B cell (primary cell): ENCODE results near the gene AK1. TPM values are rescaled to one million over a fixed set of nuclear protein-coding genes. Genes with fewer than 3 reads are reported as not detected.

Experiments
- ATAC-seq: fragments of 200-7000 bp; cut with Tn5 transposase; one replicate; pipeline ENCODE4 v1.10.0; 2021; ENCODE audit warnings: low read depth, mild to moderate bottlenecking, moderate number of reproducible peaks, moderate library complexity
- CTCF ChIA-PET: fragments of 350-600 bp; sonication (Branson Sonifier 250); formaldehyde crosslinking; loops from one replicate; lab custom pipeline; 2021; ENCODE audit warnings: antibody characterized with exemption, inconsistent platforms; lab: Charles Lee
- POLR2A ChIA-PET: fragments of 350-600 bp; sonication (Branson Sonifier 250); formaldehyde crosslinking; loops from one replicate; lab custom pipeline; 2021; ENCODE audit warnings: antibody characterized with exemption; lab: Charles Lee
- DNase-seq: peaks from one replicate; pipeline ENCODE4 v3.0.0; 2013
- H2AFZ ChIP-seq: 2 replicates; pipeline ENCODE4 v1.6.1; 2012; ENCODE audit warnings: mild to moderate bottlenecking, low read depth, low read length; ENCODE audit not compliant: insufficient read depth, poor library complexity, severe bottlenecking
- H3K27ac ChIP-seq, 2 donors: 1 replicate in 1 of 2; 2 replicates in 1 of 2; pipeline ENCODE4 v1.5.1; 2012 to 2013; ENCODE audit warnings: low read length in 2 of 2, mild to moderate bottlenecking in 2 of 2, moderate library complexity in 1 of 2
- H3K27me3 ChIP-seq, 4 experiments: fragments of 200-600 bp in 1 of 4; sonication (generic) in 1 of 4; replicated peaks in 1 of 4; 1 replicate in 2 of 4; 2 replicates in 2 of 4; pipeline versions ENCODE4 v1.6.1 to v1.7.0; 2013 to 2016; ENCODE audit warnings: low read length in 3 of 4, mild to moderate bottlenecking in 2 of 4, mixed read lengths in 1 of 4, moderate library complexity in 1 of 4; ENCODE audit not compliant: insufficient read depth in 4 of 4, control insufficient read depth in 3 of 4; ENCODE audit errors: control extremely low read depth in 1 of 4
- H3K36me3 ChIP-seq, 2 experiments: replicated peaks in 1 of 2; 1 replicate in 1 of 2; 2 replicates in 1 of 2; pipeline versions ENCODE4 v1.6.1 to v1.7.1; 2013; ENCODE audit warnings: low read length in 1 of 2; ENCODE audit not compliant: insufficient read depth in 2 of 2, control insufficient read depth in 1 of 2; ENCODE audit errors: control extremely low read depth in 1 of 2, extremely low read depth in 1 of 2
- H3K4me1 ChIP-seq, 2 donors: fragments of 200-600 bp in 1 of 2; sonication (generic) in 1 of 2; 1 replicate in 1 of 2; 2 replicates in 1 of 2; pipeline versions ENCODE4 v1.5.1 to v1.6.1; 2013 to 2017; ENCODE audit warnings: low read length in 2 of 2; ENCODE audit not compliant: control insufficient read depth in 2 of 2, insufficient read depth in 2 of 2
- H3K4me2 ChIP-seq: replicated peaks from 2 replicates; pipeline ENCODE3; 2012; ENCODE audit warnings: mild to moderate bottlenecking, low read depth, low read length; ENCODE audit not compliant: poor library complexity, severe bottlenecking
- H3K4me3 ChIP-seq, 5 experiments: fragments of 200-600 bp in 1 of 5; sonication (generic) in 1 of 5; 1 replicate in 3 of 5; 2 replicates in 2 of 5; pipeline versions ENCODE4 v1.5.1 to v1.7.0; 2011 to 2016; ENCODE audit warnings: low read length in 4 of 5, mild to moderate bottlenecking in 4 of 5, low read depth in 2 of 5, control low read depth in 1 of 5, moderate library complexity in 1 of 5; ENCODE audit not compliant: insufficient read depth in 1 of 5; ENCODE audit errors: control extremely low read depth in 1 of 5, extremely low read depth in 1 of 5
- H3K79me2 ChIP-seq: fragments of 200-600 bp; sonication (generic); one replicate; pipeline ENCODE4 v1.6.0; 2016; ENCODE audit warnings: low read length; ENCODE audit not compliant: control insufficient read depth, insufficient read depth
- H3K9ac ChIP-seq: fragments of 200-600 bp; sonication (generic); 2 replicates; pipeline ENCODE4 v1.6.1; 2017; ENCODE audit warnings: mild to moderate bottlenecking, low read length, moderate library complexity
- H3K9me3 ChIP-seq, 3 donors: one replicate each; pipeline versions ENCODE4 v1.6.1 to v1.7.1; 2013; ENCODE audit warnings: low read length in 2 of 3; ENCODE audit not compliant: control insufficient read depth in 2 of 3, insufficient read depth in 1 of 3; ENCODE audit errors: control extremely low read depth in 1 of 3
- H4K20me1 ChIP-seq: 2 replicates; pipeline ENCODE4 v1.6.0; 2012; ENCODE audit warnings: mild to moderate bottlenecking, low read length; ENCODE audit not compliant: insufficient read depth, control insufficient read depth, poor library complexity, severe bottlenecking
- H3K27ac Mint-ChIP-seq: one replicate; pipeline ENCODE4 v1.8.0; 2021; ENCODE audit warnings: mixed read lengths
- H3K27me3 Mint-ChIP-seq: one replicate; pipeline ENCODE4 v1.8.0; 2021; ENCODE audit warnings: mixed read lengths
- H3K4me1 Mint-ChIP-seq: one replicate; pipeline ENCODE4 v1.8.0; 2021; ENCODE audit warnings: mixed read lengths
- H3K4me3 Mint-ChIP-seq: one replicate; pipeline ENCODE4 v1.8.0; 2021; ENCODE audit warnings: mixed read lengths
- H3K9me3 Mint-ChIP-seq: one replicate; pipeline ENCODE4 v1.8.0; 2022; ENCODE audit warnings: mixed read lengths; ENCODE audit not compliant: insufficient read depth
- EZH2 ChIP-seq: IDR thresholded peaks from 2 replicates; pipeline ENCODE4 v1.6.1; 2012; ENCODE audit warnings: borderline replicate concordance, low read depth, mild to moderate bottlenecking, moderate library complexity, low read length; ENCODE audit not compliant: insufficient read depth, poor library complexity, severe bottlenecking
- WGBS: methylation state at CpG from one replicate; pipeline ENCODE4 v1.1.5; 2013; ENCODE audit warnings: missing lambda C conversion rate; ENCODE audit not compliant: insufficient coverage; 5-methylcytosine and 5-hydroxymethylcytosine counted together
- intact Hi-C: fragments of 100-400 bp; cut with micrococcal nuclease; formaldehyde crosslinking; loops from one replicate; pipeline ENCODE4 v1.10.0; 2022
- polyA plus RNA-seq: library from polyadenylated mRNA; depleted of rRNA; stranded (reverse); fragments of >200 nt; gene quantifications from 2 replicates; pipeline ENCODE4 v1.2.3, GENCODE V29; 2012
- total RNA-seq, 2 donors: library from RNA; stranded (reverse); fragments of 120-200 nt in 1 of 2; gene quantifications; 1 replicate in 1 of 2; 2 replicates in 1 of 2; pipeline versions ENCODE4 v1.2.3 to v1.2.4, GENCODE V29; 2013 to 2022
- TF ChIP-seq, protein P1 (sequence below): fragments of 200-600 bp; IDR thresholded peaks from one replicate; pipeline ENCODE4 v1.8.0; 2022; ENCODE audit warnings: antibody characterized with exemption, mild to moderate bottlenecking

Gene AK1
- total and polyA plus RNA-seq, 2 donors (not counting 1 experiment from before 2014, with no cell fraction given): 28.0 to 31.8 TPM

DNA sequence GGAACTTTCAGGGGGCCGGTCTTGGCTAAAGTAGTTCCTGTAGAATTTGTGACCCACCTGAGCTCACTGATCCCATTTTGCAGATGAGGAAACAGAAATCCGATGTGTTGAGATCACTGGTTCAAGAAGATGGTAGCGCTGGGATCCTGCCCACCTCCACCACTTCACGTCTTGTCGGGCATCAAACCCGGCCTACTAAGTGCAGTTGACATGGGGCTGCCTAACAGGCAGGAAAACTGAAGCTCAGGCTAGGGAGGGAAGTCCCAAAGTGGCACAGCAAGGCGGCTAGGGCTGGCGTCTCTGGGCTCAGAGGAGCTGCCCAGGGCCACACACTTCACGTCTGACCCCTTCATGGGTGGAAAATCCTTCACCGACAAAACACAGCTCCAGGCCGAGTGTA, 22.5 kb downstream of the AK1 start:
- DNase-seq (no peak), ATAC-seq (no peak)
- Histone ChIP-seq H3K9ac (peak overlapping the region; percentile 84), H3K4me1 (peaks cover 36 to 57% of the 10 kb centered on the region in 2 donors), H3K27ac (peak overlapping the region in 1 of 2 donors; percentile 46), H4K20me1 (no peaks in the 10 kb centered on the region), H3K36me3 (no peaks in the 10 kb centered on the region), H3K79me2 (peaks cover 8% of the 10 kb centered on the region), H2AFZ (peak overlapping the region; percentile 87), H3K4me2 (peak overlapping the region; percentile 98), H3K4me3 (peak overlapping the region in 3 of 5 experiments; percentile 17 to 64 (median 45)), H3K27me3 (no peaks in the 10 kb centered on the region), H3K9me3 (peaks cover 0 to 6% (median 0%) of the 10 kb centered on the region in 3 donors)
- Mint-ChIP-seq H3K27ac (peak overlapping the region; percentile 53), H3K27me3 (no peaks in the 10 kb centered on the region), H3K4me1 (peaks cover 42% of the 10 kb centered on the region), H3K4me3 (peak overlapping the region; percentile 29), H3K9me3 (no peaks in the 10 kb centered on the region)
- no peak for TF ChIP-seq EZH2
- TF ChIP-seq, protein P1, sequence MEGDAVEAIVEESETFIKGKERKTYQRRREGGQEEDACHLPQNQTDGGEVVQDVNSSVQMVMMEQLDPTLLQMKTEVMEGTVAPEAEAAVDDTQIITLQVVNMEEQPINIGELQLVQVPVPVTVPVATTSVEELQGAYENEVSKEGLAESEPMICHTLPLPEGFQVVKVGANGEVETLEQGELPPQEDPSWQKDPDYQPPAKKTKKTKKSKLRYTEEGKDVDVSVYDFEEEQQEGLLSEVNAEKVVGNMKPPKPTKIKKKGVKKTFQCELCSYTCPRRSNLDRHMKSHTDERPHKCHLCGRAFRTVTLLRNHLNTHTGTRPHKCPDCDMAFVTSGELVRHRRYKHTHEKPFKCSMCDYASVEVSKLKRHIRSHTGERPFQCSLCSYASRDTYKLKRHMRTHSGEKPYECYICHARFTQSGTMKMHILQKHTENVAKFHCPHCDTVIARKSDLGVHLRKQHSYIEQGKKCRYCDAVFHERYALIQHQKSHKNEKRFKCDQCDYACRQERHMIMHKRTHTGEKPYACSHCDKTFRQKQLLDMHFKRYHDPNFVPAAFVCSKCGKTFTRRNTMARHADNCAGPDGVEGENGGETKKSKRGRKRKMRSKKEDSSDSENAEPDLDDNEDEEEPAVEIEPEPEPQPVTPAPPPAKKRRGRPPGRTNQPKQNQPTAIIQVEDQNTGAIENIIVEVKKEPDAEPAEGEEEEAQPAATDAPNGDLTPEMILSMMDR: no peak
- POLR2A ChIA-PET: interaction anchor here (0.6 to 1.7 kb wide), 3 partner anchors 8 to 150 kb away, joined by 4 to 8 read pairs (median 5); partner anchors contain the start of gene ST6GALNAC4
- intact Hi-C loops: no loop called here
- WGBS: 73% methylated on average over 10 of the region's 11 CpGs
- CTCF ChIA-PET: interaction anchor here (1.2 to 3.2 kb wide), 6 partner anchors 10 to 120 kb away, joined by 3 to 23 read pairs (median 5); partner anchors contain the start of gene TOR2A

DNA sequence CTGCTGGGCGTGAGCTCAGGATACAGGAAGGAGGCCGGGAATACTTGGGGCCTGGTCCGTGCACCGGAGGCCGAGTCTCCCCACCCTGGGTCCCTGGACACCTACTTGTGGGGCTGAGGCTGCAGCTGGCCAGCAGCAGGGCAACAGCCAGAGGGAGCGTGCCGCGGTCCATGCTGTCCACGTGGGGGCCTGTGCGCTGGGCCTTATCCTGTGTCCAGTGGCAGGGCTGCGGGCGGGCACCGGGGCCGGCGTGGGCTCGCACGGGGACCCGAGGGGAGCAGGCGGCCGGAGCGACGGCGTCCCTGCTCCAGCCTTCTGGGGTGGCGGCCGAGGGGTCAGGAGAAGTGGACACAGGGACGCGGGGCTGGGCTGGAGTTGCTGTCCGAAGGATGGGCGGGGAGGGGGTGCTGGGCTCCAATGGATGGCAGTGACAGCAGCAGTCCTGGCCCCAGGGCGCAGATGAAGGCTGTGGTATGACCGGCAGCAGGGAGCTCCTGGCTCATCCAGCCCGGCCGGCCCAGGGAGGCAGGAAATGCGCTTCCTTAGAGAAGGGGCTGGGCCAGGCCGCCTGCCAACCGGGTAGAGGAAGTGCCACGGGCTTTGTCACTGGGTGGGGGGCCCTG, 23.2 kb downstream of the AK1 start, which contains the start of gene ENG:
Gene ENG, minus strand, starts transcription at position 475 of the 623 bp plus-strand sequence. Its CDS starts 303 bp downstream, at position 172.
- TF ChIP-seq, protein P1: no peak
- no peak for TF ChIP-seq EZH2
- peaks cover 42% of the 10 kb centered on the region for H3K4me1 Mint-ChIP-seq
- CTCF ChIA-PET: interaction anchor here (0.6 to 2.2 kb wide), 6 partner anchors 11 to 120 kb away, joined by 3 to 14 read pairs (median 6); partner anchors contain the start of gene TOR2A
- Histone ChIP-seq H3K79me2 (peaks cover 11% of the 10 kb centered on the region), H3K36me3 (no peaks in the 10 kb centered on the region), H3K4me3 (peak within 1 kb of the TSS; percentile 45 to 92 (median 64)), H3K9ac (peak within 1 kb of the TSS; percentile 84), H3K9me3 (peaks cover 0 to 13% (median 6%) of the 10 kb centered on the region in 3 donors), H3K27ac (peak within 1 kb of the TSS; percentile 24 to 74), H4K20me1 (no peaks in the 10 kb centered on the region), H3K4me2 (peak within 1 kb of the TSS; percentile 98), H3K4me1 (peaks cover 36 to 57% of the 10 kb centered on the region in 2 donors), H2AFZ (peak within 1 kb of the TSS; percentile 87), H3K27me3 (no peaks in the 10 kb centered on the region)
- ATAC-seq (peak; percentile 46), DNase-seq (peak; percentile 30)
- H3K27ac Mint-ChIP-seq: peak within 1 kb of the TSS; percentile 82
- WGBS: 5% methylated on average over 30 of the region's 37 CpGs
- peak within 1 kb of the TSS; percentile 87 for H3K4me3 Mint-ChIP-seq
- intact Hi-C loops: no loop called here
- peaks cover 2% of the 10 kb centered on the region for H3K9me3 Mint-ChIP-seq
- POLR2A ChIA-PET: interaction anchor here (0.6 to 1.7 kb wide), 4 partner anchors 9 to 835 kb away, joined by 3 to 8 read pairs (median 4); partner anchors contain the start of gene ST6GALNAC4
- H3K27me3 Mint-ChIP-seq: no peaks in the 10 kb centered on the region
